D721Med (cell line): Measurements from ENCODE around the gene C7.

Experiments used
- DNase-seq: peaks from one replicate; pipeline ENCODE4 v3.0.0; 2011; ENCODE audit warnings: low spot score; ENCODE audit not compliant: insufficient read length
- FAIRE-seq: peaks from 2 replicates; lab custom pipeline; 2011; peaks lifted over from hg19 to GRCh38; lab: Jason Lieb, UNC
- TF ChIP-seq, protein P1 (sequence below): IDR thresholded peaks from 2 replicates; pipeline ENCODE4 v1.5.1; 2012; ENCODE audit warnings: mild to moderate bottlenecking, control low read depth; ENCODE audit not compliant: insufficient read depth; ENCODE audit errors: missing control alignments

Gene C7

DNA sequence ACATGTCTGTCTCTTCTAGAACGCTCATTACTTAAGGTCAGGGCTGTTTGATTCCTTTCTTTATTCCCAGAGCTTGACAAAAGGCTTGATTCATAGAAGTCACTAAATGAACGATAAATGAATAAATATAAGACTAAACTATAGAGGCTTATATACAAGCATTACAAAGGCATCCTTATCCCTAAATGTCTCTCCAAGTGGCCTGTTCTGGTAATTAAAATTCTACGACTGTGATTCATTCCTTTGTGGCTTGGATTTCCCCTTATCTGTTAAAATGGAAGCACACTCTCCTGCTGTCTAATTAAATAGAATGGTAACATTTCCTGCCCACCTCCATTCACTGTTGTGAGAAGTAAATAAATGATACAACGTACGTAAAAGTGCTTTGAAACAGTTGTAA is 49.5 kb downstream of the C7 start:
- TF ChIP-seq, protein P1, sequence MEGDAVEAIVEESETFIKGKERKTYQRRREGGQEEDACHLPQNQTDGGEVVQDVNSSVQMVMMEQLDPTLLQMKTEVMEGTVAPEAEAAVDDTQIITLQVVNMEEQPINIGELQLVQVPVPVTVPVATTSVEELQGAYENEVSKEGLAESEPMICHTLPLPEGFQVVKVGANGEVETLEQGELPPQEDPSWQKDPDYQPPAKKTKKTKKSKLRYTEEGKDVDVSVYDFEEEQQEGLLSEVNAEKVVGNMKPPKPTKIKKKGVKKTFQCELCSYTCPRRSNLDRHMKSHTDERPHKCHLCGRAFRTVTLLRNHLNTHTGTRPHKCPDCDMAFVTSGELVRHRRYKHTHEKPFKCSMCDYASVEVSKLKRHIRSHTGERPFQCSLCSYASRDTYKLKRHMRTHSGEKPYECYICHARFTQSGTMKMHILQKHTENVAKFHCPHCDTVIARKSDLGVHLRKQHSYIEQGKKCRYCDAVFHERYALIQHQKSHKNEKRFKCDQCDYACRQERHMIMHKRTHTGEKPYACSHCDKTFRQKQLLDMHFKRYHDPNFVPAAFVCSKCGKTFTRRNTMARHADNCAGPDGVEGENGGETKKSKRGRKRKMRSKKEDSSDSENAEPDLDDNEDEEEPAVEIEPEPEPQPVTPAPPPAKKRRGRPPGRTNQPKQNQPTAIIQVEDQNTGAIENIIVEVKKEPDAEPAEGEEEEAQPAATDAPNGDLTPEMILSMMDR: no peak
- no peak for DNase-seq
- FAIRE-seq: no peak

DNA sequence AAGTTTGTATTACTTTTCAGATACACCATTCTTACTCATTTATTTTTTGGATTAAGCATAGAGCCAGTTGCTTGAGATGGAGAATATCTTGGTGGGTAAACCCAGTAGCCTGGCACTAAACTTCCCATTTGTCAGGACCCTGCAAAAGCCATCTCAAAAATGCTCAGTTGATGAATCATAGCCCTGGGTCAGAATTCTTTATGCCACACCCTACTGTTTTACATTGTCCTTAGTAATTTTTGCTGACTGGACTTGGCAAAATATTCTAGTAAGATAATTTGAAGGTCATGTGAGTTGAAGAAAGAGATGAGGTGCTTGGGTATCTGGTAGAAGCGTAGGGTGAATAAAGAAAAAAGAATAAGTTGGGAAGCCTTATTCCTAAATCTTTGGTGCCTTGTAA is 50.7 kb downstream of the C7 start:
- DNase-seq: no peak
- TF ChIP-seq, protein P1: no peak
- FAIRE-seq: no peak

DNA sequence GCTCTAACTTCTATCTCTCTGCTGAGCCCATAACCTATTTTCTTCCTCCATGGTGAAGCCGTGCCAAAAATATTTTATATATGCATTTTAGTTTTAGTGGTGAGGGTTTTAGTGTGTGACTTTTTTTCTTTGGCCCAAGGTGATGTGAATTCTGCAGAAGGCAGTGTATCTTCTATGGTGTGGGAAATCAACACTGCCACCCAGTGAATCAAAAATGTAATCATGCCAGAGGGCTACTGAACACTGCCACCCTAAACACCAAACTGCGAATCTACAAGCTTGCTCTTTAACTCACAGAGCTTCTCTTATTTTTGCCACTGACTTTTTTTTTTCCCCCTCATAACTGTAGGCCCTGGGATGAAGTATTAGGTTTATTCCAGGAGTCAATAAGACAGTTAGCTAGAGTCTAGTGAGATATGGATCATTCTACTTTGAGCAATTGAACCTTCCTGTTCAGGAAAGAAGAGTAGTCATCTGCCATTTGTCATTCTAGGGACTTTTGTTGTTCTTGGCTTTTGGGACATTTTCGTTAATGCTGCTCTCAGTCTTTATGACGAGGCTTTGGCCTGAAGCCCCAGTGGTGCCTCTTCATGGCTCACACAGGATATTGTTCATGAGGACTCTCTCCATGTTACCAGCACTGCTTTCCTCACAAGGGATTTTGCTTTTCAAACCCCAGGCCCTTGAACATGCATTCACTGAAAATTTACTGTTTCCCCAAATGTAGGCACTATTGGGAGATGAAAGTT is 53.1 kb downstream of the C7 start:
- no peak for DNase-seq
- FAIRE-seq: no peak
- TF ChIP-seq, protein P1: peak; percentile 19

DNA sequence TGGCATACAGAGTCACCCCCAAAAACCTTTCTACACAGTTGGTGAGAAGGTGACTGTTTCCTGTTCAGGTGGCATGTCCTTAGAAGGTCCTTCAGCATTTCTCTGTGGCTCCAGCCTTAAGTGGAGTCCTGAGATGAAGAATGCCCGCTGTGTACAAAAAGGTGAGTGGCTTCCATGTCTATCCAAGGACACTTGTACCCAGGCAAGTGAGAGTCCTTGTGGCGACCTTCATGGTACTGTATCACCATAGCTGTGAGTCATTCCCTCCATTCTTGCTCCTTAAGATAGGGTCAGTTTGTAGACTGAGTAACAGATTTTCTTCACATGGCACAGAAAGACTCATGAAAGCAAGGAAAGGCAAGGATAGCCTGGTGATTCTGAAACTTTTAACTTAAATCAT is 63.1 kb downstream of the C7 start:
- DNase-seq (no peak), FAIRE-seq (no peak)
- TF ChIP-seq, protein P1: no peak

DNA sequence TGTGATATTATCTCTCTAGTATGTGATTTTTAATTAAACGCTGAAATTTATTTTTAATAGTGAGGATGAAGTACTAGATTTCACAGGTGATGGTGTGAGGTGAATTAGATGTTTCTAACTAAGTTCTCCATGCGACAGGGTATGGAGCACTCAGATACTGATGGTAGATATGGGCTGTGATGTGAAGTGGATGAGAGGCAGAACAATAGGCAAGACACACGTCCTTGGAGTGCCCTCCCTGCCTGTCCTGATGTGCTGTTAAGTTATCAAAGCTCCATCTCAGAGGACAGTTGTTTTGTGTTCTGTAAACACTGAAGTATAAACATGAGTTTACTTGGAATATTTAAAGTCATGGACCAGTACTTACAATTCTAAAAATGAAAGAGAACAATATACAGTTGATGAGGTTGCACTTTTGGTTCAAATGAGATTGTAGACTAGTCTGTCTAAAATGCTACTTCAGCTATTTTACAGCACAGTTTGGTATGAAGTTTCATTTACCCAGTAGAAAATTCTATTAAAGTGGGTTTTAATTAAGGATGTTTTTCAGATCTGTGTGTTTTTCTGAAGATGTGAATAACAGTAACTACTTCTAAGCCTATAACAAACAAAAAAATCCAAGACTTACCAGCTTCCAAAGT is 64.2 kb downstream of the C7 start:
- DNase-seq (no peak), FAIRE-seq (no peak)

DNA sequence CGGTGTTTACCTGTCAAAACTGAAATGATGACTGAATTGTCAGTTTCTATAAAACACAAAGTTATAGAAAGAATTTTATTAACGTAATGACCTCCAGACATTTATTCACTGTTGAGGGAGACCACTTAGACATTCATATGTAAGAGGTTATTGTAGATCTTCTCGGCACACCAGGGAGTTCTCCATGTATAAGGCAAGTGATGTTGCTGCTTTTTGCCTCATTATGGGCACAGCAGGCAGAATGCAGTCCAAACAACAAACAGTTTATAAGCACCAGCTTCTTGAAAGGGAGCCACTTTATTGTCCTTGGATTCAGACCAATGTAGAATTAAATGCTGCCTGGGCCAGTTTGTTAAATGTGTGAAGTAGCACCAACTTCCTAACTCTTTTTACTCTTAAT is 66.7 kb downstream of the C7 start:
- peak; percentile 16 for FAIRE-seq
- TF ChIP-seq, protein P1: no peak
- DNase-seq: no peak

More for the DNA sequence above, 64.2 kb downstream of the C7 start:
- TF ChIP-seq, protein P1: no peak

DNA sequence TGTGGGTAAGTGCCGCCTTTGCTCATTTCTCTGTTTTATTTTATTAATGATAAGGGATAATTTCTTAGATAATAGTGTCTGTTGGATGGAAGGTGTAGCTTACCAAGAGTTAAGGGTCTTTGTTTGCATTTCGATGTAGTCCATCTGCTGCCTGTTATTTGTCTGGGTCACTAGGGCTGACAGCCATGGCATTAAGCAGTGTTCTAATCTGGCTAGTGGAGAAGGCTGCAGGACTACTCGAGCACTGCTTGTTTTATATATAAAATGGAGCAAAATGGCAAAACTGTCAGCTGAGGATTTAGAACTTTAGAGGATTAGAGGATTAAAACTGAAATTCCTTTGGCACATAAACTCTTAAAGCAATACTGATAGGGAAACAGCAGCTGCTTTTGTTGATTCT is 67.5 kb downstream of the C7 start:
- DNase-seq: no peak
- peak; percentile 87 for FAIRE-seq
- TF ChIP-seq, protein P1: no peak
